SK-N-SH (cell line): Measurements from ENCODE around the gene MRPL21. TPM values are rescaled to one million over a fixed set of nuclear protein-coding genes. Genes with fewer than 3 reads are reported as not detected.

ENCODE experiments used
- CTCF ChIA-PET: fragments of 300-600, 350-600 bp; formaldehyde crosslinking; extraction: SDS; loops from one replicate; lab custom pipeline; 2021; lab: Yijun Ruan, JAX
- POLR2A ChIA-PET: fragments of 350-600 bp; sonication (Branson Sonifier 250); formaldehyde crosslinking; extraction: SDS; loops from one replicate; lab custom pipeline; 2020; ENCODE audit warnings: antibody characterized with exemption, inconsistent platforms; lab: Yijun Ruan, JAX
- DNase-seq: peaks from one replicate; pipeline ENCODE4 v3.0.0; 2012
- H2AFZ ChIP-seq: fragments of 200-600 bp; sonication (generic); 2 replicates; pipeline ENCODE4 v1.8.1; 2016; ENCODE audit warnings: antibody characterized with exemption, mild to moderate bottlenecking, low read depth
- H3F3A ChIP-seq: fragments of 200-600 bp; sonication (generic); replicated peaks from 2 replicates; pipeline ENCODE3; 2016; ENCODE audit warnings: antibody characterized with exemption, mild to moderate bottlenecking; ENCODE audit not compliant: insufficient read depth
- H3K27ac ChIP-seq, 2 experiments: fragments of 200-500 bp in 1 of 2; fragments of 200-600 bp in 1 of 2; sonication (Bioruptor generic) in 1 of 2; sonication (generic), shearing (Covaris generic) in 1 of 2; 2 replicates each; pipeline versions ENCODE4 v1.5.1 to v1.6.1; 2014 to 2016; ENCODE audit warnings: low read depth in 2 of 2, inconsistent platforms in 1 of 2, low read length in 1 of 2, mild to moderate bottlenecking in 1 of 2, mixed read lengths in 1 of 2
- H3K27me3 ChIP-seq: fragments of 200-600 bp; sonication (generic), shearing (Covaris generic); 2 replicates; pipeline ENCODE4 v1.6.1; 2016; ENCODE audit warnings: mixed run types; ENCODE audit not compliant: insufficient read depth
- H3K36me3 ChIP-seq, 2 experiments: fragments of 200-500 bp in 1 of 2; fragments of 200-600 bp in 1 of 2; sonication (Bioruptor generic) in 1 of 2; sonication (generic) in 1 of 2; replicated peaks in 1 of 2; 2 replicates each; pipeline versions ENCODE3 to v1.5.1; 2014 to 2016; ENCODE audit warnings: low read length in 1 of 2, mild to moderate bottlenecking in 1 of 2; ENCODE audit not compliant: insufficient read depth in 2 of 2, control insufficient read depth in 1 of 2
- H3K4me1 ChIP-seq, 2 experiments: fragments of 200-500 bp in 1 of 2; fragments of 200-600 bp in 1 of 2; sonication (Bioruptor generic) in 1 of 2; sonication (generic), shearing (Covaris generic) in 1 of 2; 2 replicates each; pipeline versions ENCODE4 v1.5.1 to v1.6.1; 2014 to 2016; ENCODE audit warnings: low read depth in 1 of 2, low read length in 1 of 2, mixed run types in 1 of 2; ENCODE audit not compliant: insufficient read depth in 2 of 2, control insufficient read depth in 1 of 2
- H3K4me2 ChIP-seq: fragments of 200-600 bp; sonication (generic), shearing (Covaris generic); 2 replicates; pipeline ENCODE4 v1.6.1; 2017; ENCODE audit warnings: mixed run types
- H3K4me3 ChIP-seq, 2 experiments: fragments of 200-500 bp in 1 of 2; fragments of 200-600 bp in 1 of 2; sonication (Bioruptor generic) in 1 of 2; sonication (generic), shearing (Covaris generic) in 1 of 2; 2 replicates each; pipeline versions ENCODE4 v1.5.1 to v1.8.1; 2014 to 2016; ENCODE audit warnings: low read depth in 2 of 2, inconsistent platforms in 1 of 2, low read length in 1 of 2, mild to moderate bottlenecking in 1 of 2, mixed read lengths in 1 of 2, moderate library complexity in 1 of 2
- H3K79me2 ChIP-seq: fragments of 200-600 bp; sonication (generic); 2 replicates; pipeline ENCODE4 v1.8.1; 2017; ENCODE audit warnings: mild to moderate bottlenecking; ENCODE audit not compliant: insufficient read depth
- H3K9ac ChIP-seq: fragments of 200-600 bp; sonication (generic); 2 replicates; pipeline ENCODE4 v1.6.1; 2017; ENCODE audit warnings: mixed run types
- H3K9me2 ChIP-seq: fragments of 200-600 bp; sonication (generic); 2 replicates; pipeline ENCODE4 v1.6.1; 2017; ENCODE audit warnings: mixed run types
- H3K9me3 ChIP-seq: fragments of 200-600 bp; sonication (generic); 2 replicates; pipeline ENCODE4 v1.6.1; 2017; ENCODE audit warnings: mixed run types, mild to moderate bottlenecking, moderate library complexity
- H4K20me1 ChIP-seq: fragments of 200-600 bp; sonication (generic); 2 replicates; pipeline ENCODE4 v1.6.1; 2017; ENCODE audit warnings: mild to moderate bottlenecking, mixed run types; ENCODE audit not compliant: insufficient read depth
- EZH2phosphoT487 ChIP-seq: fragments of 200-600 bp; sonication (generic); IDR thresholded peaks from 2 replicates; pipeline ENCODE4 v1.6.1; 2017; ENCODE audit warnings: low read depth, mixed run types, mild to moderate bottlenecking, antibody characterized with exemption, moderate library complexity, borderline replicate concordance
- FOSL2 ChIP-seq: IDR thresholded peaks from 2 replicates; pipeline ENCODE4 v1.4.0; 2012; ENCODE audit warnings: low read depth, mild to moderate bottlenecking, moderate library complexity, borderline replicate concordance
- FOXJ3 ChIP-seq: sonication (generic); formaldehyde crosslinking; IDR thresholded peaks from 2 replicates; pipeline ENCODE4 v1.5.1; 2020; ENCODE audit warnings: mild to moderate bottlenecking, missing genetic modification reagents
- FOXM1 ChIP-seq: IDR thresholded peaks from 2 replicates; pipeline ENCODE4 v1.4.0; 2012; ENCODE audit warnings: low read depth, mild to moderate bottlenecking
- GATA2 ChIP-seq: sonication (generic); formaldehyde crosslinking; IDR thresholded peaks from 2 replicates; pipeline ENCODE4 v1.5.0; 2020; ENCODE audit warnings: mild to moderate bottlenecking, missing genetic modification reagents
- JUND ChIP-seq: IDR thresholded peaks from 2 replicates; pipeline ENCODE4 v1.4.0; 2012
- MEF2A ChIP-seq: IDR thresholded peaks from 2 replicates; pipeline ENCODE4 v1.4.0; 2012; ENCODE audit warnings: low read depth, borderline replicate concordance
- NFIC ChIP-seq: IDR thresholded peaks from 2 replicates; pipeline ENCODE4 v1.4.0; 2012; ENCODE audit warnings: borderline replicate concordance
- NRF1 ChIP-seq: IDR thresholded peaks from 2 replicates; pipeline ENCODE4 v1.6.1; 2012; ENCODE audit warnings: low read depth, mild to moderate bottlenecking, low read length
- POLR2AphosphoS5 ChIP-seq: IDR thresholded peaks from 2 replicates; pipeline ENCODE4 v1.6.1; 2012; ENCODE audit warnings: low read depth, low read length
- RAD21 ChIP-seq: IDR thresholded peaks from 2 replicates; pipeline ENCODE4 v1.6.1; 2012; ENCODE audit warnings: mild to moderate bottlenecking, low read length
- RCOR1 ChIP-seq: fragments of 150-350 bp; IDR thresholded peaks from 2 replicates; pipeline ENCODE4 v1.6.1; 2017; ENCODE audit warnings: antibody characterized with exemption, low read length
- RXRA ChIP-seq: IDR thresholded peaks from 2 replicates; pipeline ENCODE4 v1.4.0; 2012; ENCODE audit warnings: low read depth, mild to moderate bottlenecking, borderline replicate concordance
- SMC3 ChIP-seq: IDR thresholded peaks from 2 replicates; pipeline ENCODE4 v1.6.1; 2012; ENCODE audit warnings: low read depth, low read length, improper control_type of control experiment
- TEAD4 ChIP-seq: IDR thresholded peaks from 2 replicates; pipeline ENCODE4 v1.4.0; 2012; ENCODE audit warnings: mild to moderate bottlenecking, borderline replicate concordance; ENCODE audit not compliant: insufficient read depth
- WGBS: methylation state at CpG from one replicate; pipeline ENCODE4 v1.1.6; 2017; ENCODE audit warnings: low lambda C conversion rate; 5-methylcytosine and 5-hydroxymethylcytosine counted together
- polyA plus RNA-seq, 3 experiments: library from polyadenylated mRNA; depleted of rRNA; stranded (reverse); fragments of >200 nt; gene quantifications; 2 replicates each; pipeline ENCODE4 v1.2.3, GENCODE V29; 2012
- TF ChIP-seq, protein P1 (sequence below): fragments of 150-350 bp; IDR thresholded peaks from 2 replicates; pipeline ENCODE4 v1.6.1; 2016; ENCODE audit warnings: mild to moderate bottlenecking, low read depth, low read length
- TF ChIP-seq, protein P2 (sequence below): IDR thresholded peaks from 2 replicates; pipeline ENCODE4; 2012
- TF ChIP-seq, protein P3 (sequence below): IDR thresholded peaks from 2 replicates; pipeline ENCODE4 v1.4.0; 2012; ENCODE audit warnings: low read depth, borderline replicate concordance
- TF ChIP-seq, protein P4 (sequence below): fragments of 200-600 bp; sonication (generic); IDR thresholded peaks from 2 replicates; pipeline ENCODE4 v1.6.1; 2017; ENCODE audit warnings: antibody characterized with exemption, mild to moderate bottlenecking, moderate library complexity
- TF ChIP-seq, protein P5 (sequence below): fragments of 150-350 bp; IDR thresholded peaks from 2 replicates; pipeline ENCODE4 v1.6.1; 2017; ENCODE audit warnings: antibody characterized with exemption, low read length, low read depth, borderline replicate concordance

Gene MRPL21
- polyA plus RNA-seq, 1 of the 3 experiments (the other 2 are of a cell fraction) = 125 TPM

DNA sequence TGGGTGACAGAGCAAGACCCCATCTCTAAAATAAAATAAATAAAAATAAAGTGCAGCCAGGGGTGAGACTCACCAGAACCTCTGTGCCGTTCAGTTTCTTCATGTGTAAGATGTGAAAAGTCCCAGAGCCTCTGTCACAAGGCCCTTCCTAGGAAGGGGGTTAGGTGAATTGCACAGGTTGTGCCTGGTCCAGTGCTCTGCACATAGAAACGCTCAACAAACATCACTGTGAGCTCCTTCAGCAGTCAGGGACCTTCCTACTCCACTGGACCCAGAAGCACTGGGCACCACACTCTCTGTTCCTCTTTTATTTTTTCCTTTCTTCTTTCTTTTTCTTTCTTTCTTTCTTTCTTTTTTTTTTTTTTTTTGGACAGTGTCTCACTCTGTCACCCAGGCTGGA is 22.3 kb downstream of the MRPL21 start:
- H2AFZ ChIP-seq = no peak overlapping the region
- no peak overlapping the region for H3K4me3 ChIP-seq
- H3K4me2 ChIP-seq = no peak overlapping the region
- peaks cover 0 to 2% of the 10 kb centered on the region in 2 experiments; a peak in 1 of 4 replicates for H3K4me1 ChIP-seq
- no peaks in the 10 kb centered on the region for H3F3A ChIP-seq
- TF ChIP-seq RAD21 (no peak), NRF1 (no peak), NFIC (no peak), FOSL2 (no peak), JUND (no peak), FOXM1 (no peak), RCOR1 (no peak), GATA2 (CRISPR knock-in tag) (no peak), POLR2AphosphoS5 (no peak), TEAD4 (no peak), EZH2phosphoT487 (no peak), MEF2A (no peak), FOXJ3 (CRISPR knock-in tag) (no peak), RXRA (no peak), SMC3 (no peak)
- TF ChIP-seq, protein P1, sequence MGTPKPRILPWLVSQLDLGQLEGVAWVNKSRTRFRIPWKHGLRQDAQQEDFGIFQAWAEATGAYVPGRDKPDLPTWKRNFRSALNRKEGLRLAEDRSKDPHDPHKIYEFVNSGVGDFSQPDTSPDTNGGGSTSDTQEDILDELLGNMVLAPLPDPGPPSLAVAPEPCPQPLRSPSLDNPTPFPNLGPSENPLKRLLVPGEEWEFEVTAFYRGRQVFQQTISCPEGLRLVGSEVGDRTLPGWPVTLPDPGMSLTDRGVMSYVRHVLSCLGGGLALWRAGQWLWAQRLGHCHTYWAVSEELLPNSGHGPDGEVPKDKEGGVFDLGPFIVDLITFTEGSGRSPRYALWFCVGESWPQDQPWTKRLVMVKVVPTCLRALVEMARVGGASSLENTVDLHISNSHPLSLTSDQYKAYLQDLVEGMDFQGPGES = no peak
- TF ChIP-seq, protein P2, sequence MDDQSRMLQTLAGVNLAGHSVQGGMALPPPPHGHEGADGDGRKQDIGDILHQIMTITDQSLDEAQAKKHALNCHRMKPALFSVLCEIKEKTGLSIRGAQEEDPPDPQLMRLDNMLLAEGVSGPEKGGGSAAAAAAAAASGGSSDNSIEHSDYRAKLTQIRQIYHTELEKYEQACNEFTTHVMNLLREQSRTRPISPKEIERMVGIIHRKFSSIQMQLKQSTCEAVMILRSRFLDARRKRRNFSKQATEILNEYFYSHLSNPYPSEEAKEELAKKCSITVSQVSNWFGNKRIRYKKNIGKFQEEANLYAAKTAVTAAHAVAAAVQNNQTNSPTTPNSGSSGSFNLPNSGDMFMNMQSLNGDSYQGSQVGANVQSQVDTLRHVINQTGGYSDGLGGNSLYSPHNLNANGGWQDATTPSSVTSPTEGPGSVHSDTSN = no peak
- TF ChIP-seq, protein P3, sequence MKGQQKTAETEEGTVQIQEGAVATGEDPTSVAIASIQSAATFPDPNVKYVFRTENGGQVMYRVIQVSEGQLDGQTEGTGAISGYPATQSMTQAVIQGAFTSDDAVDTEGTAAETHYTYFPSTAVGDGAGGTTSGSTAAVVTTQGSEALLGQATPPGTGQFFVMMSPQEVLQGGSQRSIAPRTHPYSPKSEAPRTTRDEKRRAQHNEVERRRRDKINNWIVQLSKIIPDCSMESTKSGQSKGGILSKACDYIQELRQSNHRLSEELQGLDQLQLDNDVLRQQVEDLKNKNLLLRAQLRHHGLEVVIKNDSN = no peak
- TF ChIP-seq, protein P4, sequence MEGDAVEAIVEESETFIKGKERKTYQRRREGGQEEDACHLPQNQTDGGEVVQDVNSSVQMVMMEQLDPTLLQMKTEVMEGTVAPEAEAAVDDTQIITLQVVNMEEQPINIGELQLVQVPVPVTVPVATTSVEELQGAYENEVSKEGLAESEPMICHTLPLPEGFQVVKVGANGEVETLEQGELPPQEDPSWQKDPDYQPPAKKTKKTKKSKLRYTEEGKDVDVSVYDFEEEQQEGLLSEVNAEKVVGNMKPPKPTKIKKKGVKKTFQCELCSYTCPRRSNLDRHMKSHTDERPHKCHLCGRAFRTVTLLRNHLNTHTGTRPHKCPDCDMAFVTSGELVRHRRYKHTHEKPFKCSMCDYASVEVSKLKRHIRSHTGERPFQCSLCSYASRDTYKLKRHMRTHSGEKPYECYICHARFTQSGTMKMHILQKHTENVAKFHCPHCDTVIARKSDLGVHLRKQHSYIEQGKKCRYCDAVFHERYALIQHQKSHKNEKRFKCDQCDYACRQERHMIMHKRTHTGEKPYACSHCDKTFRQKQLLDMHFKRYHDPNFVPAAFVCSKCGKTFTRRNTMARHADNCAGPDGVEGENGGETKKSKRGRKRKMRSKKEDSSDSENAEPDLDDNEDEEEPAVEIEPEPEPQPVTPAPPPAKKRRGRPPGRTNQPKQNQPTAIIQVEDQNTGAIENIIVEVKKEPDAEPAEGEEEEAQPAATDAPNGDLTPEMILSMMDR = no peak
- TF ChIP-seq, protein P5, sequence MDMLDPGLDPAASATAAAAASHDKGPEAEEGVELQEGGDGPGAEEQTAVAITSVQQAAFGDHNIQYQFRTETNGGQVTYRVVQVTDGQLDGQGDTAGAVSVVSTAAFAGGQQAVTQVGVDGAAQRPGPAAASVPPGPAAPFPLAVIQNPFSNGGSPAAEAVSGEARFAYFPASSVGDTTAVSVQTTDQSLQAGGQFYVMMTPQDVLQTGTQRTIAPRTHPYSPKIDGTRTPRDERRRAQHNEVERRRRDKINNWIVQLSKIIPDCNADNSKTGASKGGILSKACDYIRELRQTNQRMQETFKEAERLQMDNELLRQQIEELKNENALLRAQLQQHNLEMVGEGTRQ = no peak
- no peak for DNase-seq
- WGBS = 75% methylated on average over 2 of the region's 2 CpGs
- no peak overlapping the region for H3K27ac ChIP-seq
- H4K20me1 ChIP-seq = no peaks in the 10 kb centered on the region
- H3K9me2 ChIP-seq = no peaks in the 10 kb centered on the region
- H3K9me3 ChIP-seq = no peaks in the 10 kb centered on the region
- H3K9ac ChIP-seq = no peak overlapping the region
- H3K79me2 ChIP-seq = no peaks in the 10 kb centered on the region
- POLR2A ChIA-PET = interaction anchor here (1.0 kb wide), 1 partner anchor 168 kb away, joined by 3 read pairs; the partner anchor contains the start of gene TPCN2
- no peaks in the 10 kb centered on the region for H3K27me3 ChIP-seq
- no peaks in the 10 kb centered on the region for H3K36me3 ChIP-seq
- CTCF ChIA-PET = interaction anchor here (2.9 kb wide), 1 partner anchor 9 kb away, joined by 11 read pairs; no protein-coding TSS in a partner anchor
